Omental fat pad (tissue), 4 donors: Measurements from ENCODE around the gene SLC10A3. TPM values are rescaled to one million over a fixed set of nuclear protein-coding genes. Genes with fewer than 3 reads are reported as not detected.

Source experiments
- ATAC-seq: fragments of 150-250 bp; one replicate; pipeline ENCODE4 v1.9.1; 2016; ENCODE audit warnings: mild to moderate bottlenecking, moderate library complexity; ENCODE audit not compliant: low FRiP score
- DNase-seq: peaks from one replicate; pipeline ENCODE4 v3.0.0-alpha.2; 2019; ENCODE audit warnings: low spot score
- total RNA-seq, 4 donors: library from RNA; depleted of rRNA; stranded (reverse); fragments of >200 nt; gene quantifications; one replicate each; pipeline ENCODE4 v1.1.0, GENCODE V29; 2016
- TF ChIP-seq, protein P1 (sequence below), 3 donors: fragments of 450-650 bp; IDR thresholded peaks; one replicate each; pipeline ENCODE4 v1.5.1; 2016 to 2017; ENCODE audit warnings: antibody characterized with exemption in 3 of 3, mild to moderate bottlenecking in 3 of 3, moderate library complexity in 2 of 3

SLC10A3 gene
- total RNA-seq, 4 donors from 2014 or later: 22.9 to 29.7 (median 26.9) TPM

DNA sequence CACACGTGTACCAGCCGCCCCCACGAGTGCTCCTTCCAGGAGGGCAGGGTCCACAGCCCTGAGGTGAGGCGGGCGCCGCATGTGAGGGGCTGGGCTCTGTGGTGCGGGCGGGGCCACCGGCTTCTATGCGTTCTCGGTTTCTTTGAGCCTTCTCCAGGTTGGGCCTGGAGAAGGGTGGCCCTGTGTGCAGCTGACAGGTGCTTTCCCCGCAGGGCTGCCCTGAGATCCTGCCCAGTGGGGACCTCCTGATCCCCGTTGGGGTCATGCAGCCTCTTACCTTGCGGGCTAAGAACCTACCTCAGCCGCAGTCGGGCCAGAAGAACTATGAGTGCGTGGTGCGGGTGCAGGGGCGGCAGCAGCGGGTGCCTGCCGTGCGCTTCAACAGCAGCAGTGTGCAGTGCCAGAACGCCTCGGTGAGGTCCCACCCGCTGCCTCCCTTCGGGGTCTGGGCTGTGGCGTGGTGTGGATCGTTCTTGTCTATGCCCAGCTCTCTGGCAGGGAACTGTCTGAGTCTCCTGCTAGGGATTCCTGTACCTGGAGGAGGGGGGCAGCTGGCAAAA, 25.5 kb downstream of the SLC10A3 start:
- TF ChIP-seq, protein P1, sequence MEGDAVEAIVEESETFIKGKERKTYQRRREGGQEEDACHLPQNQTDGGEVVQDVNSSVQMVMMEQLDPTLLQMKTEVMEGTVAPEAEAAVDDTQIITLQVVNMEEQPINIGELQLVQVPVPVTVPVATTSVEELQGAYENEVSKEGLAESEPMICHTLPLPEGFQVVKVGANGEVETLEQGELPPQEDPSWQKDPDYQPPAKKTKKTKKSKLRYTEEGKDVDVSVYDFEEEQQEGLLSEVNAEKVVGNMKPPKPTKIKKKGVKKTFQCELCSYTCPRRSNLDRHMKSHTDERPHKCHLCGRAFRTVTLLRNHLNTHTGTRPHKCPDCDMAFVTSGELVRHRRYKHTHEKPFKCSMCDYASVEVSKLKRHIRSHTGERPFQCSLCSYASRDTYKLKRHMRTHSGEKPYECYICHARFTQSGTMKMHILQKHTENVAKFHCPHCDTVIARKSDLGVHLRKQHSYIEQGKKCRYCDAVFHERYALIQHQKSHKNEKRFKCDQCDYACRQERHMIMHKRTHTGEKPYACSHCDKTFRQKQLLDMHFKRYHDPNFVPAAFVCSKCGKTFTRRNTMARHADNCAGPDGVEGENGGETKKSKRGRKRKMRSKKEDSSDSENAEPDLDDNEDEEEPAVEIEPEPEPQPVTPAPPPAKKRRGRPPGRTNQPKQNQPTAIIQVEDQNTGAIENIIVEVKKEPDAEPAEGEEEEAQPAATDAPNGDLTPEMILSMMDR (IDR thresholded peaks at IDR 0.05): no peak
- ATAC-seq (no peak), DNase-seq (no peak)

DNA sequence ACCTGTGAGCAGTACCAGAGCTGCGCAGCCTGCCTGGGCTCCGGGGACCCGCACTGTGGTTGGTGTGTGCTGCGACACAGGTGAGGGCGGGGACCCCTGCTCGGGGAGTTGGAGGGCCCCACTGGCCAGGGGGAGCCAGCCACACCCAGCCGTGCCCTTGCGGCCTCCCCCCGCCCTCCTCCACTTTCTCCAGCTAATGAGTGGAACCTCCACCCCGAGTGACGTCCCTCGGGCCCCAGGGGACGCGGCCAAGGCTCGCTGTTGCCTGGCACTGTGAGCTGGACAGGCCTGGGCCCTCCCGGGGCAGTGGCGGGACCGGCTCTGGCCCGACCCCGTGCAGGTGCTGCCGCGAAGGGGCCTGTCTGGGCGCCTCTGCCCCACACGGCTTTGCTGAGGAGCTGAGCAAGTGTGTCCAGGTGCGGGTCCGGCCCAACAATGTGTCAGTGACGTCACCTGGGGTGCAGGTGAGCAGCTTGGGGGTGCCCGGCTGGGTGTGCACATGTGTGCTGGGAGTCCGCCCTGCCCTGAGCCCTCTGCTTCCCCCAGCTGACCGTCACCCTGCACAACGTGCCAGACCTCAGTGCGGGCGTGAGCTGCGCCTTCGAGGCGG, 26.7 kb downstream of the SLC10A3 start:
- ATAC-seq: no peak

GRCh38 chrX:154462396-154462795, 28.0 kb downstream of the SLC10A3 start:
- TF ChIP-seq, protein P1 (IDR thresholded peaks at IDR 0.05): no peak
- ATAC-seq (no peak), DNase-seq (no peak)

More for the DNA sequence above, 26.7 kb downstream of the SLC10A3 start:
- TF ChIP-seq, protein P1 (IDR thresholded peaks at IDR 0.05): no peak
- no peak for DNase-seq

DNA sequence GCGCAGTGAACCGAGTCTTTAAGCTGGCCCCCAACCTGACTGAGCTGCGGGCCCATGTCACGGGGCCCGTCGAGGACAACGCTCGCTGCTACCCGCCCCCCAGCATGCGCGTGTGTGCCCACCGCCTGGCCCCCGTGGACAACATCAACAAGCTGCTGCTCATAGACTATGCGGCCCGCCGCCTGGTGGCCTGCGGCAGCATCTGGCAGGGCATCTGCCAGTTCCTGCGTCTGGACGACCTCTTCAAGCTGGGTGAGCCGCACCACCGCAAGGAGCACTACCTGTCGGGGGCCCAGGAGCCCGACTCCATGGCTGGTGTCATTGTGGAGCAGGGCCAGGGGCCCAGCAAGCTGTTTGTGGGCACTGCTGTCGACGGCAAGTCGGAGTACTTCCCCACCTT, 30.1 kb downstream of the SLC10A3 start:
- no peak for ATAC-seq
- TF ChIP-seq, protein P1 (IDR thresholded peaks at IDR 0.05): no peak
- DNase-seq: no peak

DNA sequence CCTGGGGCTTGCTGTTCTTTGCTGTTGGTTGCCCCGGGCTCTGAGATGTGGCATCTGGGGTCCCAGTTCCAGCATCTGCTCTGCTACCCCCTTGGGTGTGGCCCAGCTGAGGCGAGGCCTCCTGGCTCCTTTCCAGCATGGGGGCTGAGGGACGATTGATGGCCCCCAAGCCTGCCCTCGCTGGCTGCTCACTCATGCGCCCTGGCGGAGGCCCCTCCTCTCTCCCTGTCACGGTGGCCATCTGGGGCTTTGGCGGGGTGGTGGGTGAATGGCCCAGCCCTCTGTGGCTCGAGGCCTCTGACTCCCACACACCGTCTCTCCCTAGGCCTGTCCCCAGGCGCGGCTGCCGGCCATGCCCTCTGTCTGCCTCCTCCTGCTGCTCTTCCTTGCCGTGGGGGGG, 30.6 kb downstream of the SLC10A3 start:
- DNase-seq: no peak
- ATAC-seq: no peak
- TF ChIP-seq, protein P1 (IDR thresholded peaks at IDR 0.05): no peak

- TF ChIP-seq, protein P1 (IDR thresholded peaks at IDR 0.05): no peak
- no peak for DNase-seq
- ATAC-seq: peak; percentile 4
These were observed 31.3 kb downstream of the SLC10A3 start for GRCh38 chrX:154458954-154459778.
